ENCODE measurements around the gene LRRN2.

Gene LRRN2

DNA sequence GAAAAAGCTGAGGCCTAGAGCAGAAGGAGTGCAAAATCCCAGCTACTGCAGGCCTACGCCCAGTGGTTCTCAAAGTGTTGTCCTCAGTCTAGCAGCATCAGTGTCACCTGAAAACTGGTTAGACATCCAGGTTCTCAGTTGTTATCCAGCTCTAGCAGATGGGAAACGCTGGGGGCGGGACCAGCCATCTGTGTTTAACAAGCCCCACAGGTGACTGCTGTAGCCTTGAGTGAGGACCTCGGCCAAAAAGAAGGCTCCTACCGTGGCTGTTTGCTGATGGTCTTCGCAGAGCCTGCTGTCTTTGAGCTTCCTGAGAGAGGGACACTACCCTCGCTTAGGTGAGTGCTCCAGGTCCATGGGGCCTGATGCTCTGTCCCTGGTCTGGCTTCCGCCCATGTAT, 69.7 kb downstream of the LRRN2 start:
- TF ChIP-seq L3MBTL2 (conservative IDR thresholded peaks at IDR 0.05) (no peak), SP1 (IDR thresholded peaks at IDR 0.05) (no peak), NFRKB (IDR thresholded peaks at IDR 0.05) (no peak), FOXM1 (IDR thresholded peaks at IDR 0.05; ENCODE audit: borderline replicate concordance) (no peak)
- POLR2A ChIA-PET, result no interaction called here
- CTCF ChIA-PET, result no interaction called here
- DNase-seq (ENCODE audit: extremely low spot score), result no peak

GRCh38 chr1:204613636-204614035, 71.9 kb downstream of the LRRN2 start:
- DNase-seq (ENCODE audit: extremely low spot score), result no peak
- TF ChIP-seq ARNT (IDR thresholded peaks at IDR 0.05) (no peak), HDGF (IDR thresholded peaks at IDR 0.05; ENCODE audit: borderline replicate concordance) (no peak), LEF1 (IDR thresholded peaks at IDR 0.05; ENCODE audit: borderline replicate concordance) (no peak), ELF4 (IDR thresholded peaks at IDR 0.05) (no peak), FOXM1 (IDR thresholded peaks at IDR 0.05; ENCODE audit: borderline replicate concordance) (no peak), L3MBTL2 (conservative IDR thresholded peaks at IDR 0.05) (no peak), NFRKB (IDR thresholded peaks at IDR 0.05) (no peak)
- POLR2A ChIA-PET, result no interaction called here
- CTCF ChIA-PET, result interaction anchor here (0.6 to 1.8 kb wide), 3 partner anchors 10 to 194 kb away, joined by 3 to 7 read pairs (median 3); no protein-coding TSS in a partner anchor

DNA sequence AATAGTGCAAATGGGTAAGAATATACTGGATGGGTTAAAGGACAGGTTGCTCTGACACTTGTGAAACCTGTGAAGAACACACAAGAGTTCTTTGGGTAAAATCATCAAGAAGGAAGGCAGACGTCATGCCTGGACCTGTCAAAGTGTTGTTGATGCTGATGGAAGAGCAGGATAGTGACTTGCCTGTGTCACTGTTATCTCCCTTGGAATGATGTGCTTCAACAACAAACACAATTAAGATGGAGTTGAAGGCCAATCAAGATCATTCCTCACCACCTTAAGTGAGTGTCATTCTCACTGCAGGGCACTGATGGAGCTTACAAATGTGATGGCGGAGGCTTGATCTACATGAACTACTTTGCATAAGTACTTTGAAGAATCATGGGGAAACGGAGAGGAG, 73.2 kb downstream of the LRRN2 start:
- POLR2A ChIA-PET, result no interaction called here
- CTCF ChIA-PET, result no interaction called here

DNA sequence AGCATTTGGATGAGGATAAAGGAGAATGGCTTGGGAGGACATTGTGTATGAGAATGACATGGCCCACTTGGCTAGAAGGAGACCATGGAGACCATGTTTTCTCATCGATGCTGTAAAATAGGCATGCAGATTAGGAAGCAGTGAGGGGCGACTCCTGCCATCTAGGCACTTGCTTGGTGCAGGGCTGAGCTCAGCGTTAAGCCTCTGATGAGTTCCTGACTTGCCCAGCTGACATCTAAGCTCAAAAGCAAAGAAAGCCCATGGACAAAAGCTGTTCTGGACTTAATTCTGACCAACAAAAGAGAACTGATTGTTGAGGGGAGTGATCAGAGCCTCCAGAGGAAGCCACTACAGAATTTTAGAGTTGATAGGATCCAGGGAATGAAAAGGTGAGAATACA, 74.5 kb downstream of the LRRN2 start:
- no peak for DNase-seq (ENCODE audit: extremely low spot score)
- ChIA-PET POLR2A (no interaction called here), CTCF (interaction anchor here (0.7 kb wide), 1 partner anchor 46 kb away, joined by 3 read pairs; no protein-coding TSS in a partner anchor)
- TF ChIP-seq L3MBTL2 (conservative IDR thresholded peaks at IDR 0.05), result no peak
- no peak for TF ChIP-seq FOXM1 (IDR thresholded peaks at IDR 0.05; ENCODE audit: borderline replicate concordance)
- TF ChIP-seq ELF4 (IDR thresholded peaks at IDR 0.05), result no peak

More for the DNA sequence above, 73.2 kb downstream of the LRRN2 start:
- no peak for DNase-seq (ENCODE audit: extremely low spot score)
- TF ChIP-seq BHLHE40 (IDR thresholded peaks at IDR 0.05; ENCODE audit: borderline replicate concordance) (no peak), FOXA1 (IDR thresholded peaks at IDR 0.05) (no peak), ELF4 (IDR thresholded peaks at IDR 0.05) (no peak), TARDBP (IDR thresholded peaks at IDR 0.05) (no peak)

DNA sequence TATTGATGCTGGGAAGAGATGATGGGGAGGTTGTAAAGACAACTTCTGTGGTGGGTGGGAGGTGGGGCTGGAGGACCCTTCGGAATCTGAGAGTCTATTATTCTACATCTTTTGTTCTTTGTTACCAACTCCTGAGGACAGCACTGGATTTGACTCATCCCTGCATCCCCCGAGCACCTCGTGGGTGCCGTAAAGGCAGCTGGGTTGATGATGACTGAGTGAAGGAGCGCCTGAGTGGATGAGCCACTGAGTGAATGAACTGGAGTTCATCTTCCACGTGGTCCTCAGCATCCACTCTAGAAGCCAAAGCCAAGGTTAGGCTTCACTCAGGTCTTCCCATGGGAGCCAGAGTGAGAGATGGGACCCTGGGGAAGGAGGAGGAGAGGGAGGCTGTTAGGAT, 77.6 kb downstream of the LRRN2 start:
- ChIA-PET CTCF (no interaction called here), POLR2A (no interaction called here)

DNA sequence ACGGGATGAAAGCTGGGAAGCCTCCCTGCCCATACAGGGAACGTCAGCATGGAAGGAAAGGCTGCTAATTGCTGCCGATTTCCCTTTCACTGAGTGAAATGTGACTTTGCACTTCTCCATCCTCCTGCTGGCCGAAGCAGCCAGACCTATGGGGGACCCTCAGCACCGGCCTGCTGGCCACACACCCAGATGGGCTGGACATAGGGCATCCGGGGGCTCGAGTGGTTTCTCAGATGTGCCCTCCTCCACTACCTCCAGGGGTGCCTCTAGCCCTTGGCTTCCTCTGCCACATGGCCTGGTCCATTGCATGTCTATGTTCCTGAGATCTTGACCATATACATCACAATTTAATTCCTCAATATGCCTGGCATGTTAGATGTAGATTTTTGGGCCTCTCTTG, 79.7 kb downstream of the LRRN2 start:
- POLR2A ChIA-PET, result no interaction called here
- TF ChIP-seq ARNT (IDR thresholded peaks at IDR 0.05) (no peak), FOXK2 (IDR thresholded peaks at IDR 0.05) (no peak), SUZ12 (IDR thresholded peaks at IDR 0.05) (no peak), LEF1 (IDR thresholded peaks at IDR 0.05; ENCODE audit: borderline replicate concordance) (no peak), TARDBP (IDR thresholded peaks at IDR 0.05) (no peak), NFRKB (IDR thresholded peaks at IDR 0.05) (no peak), L3MBTL2 (conservative IDR thresholded peaks at IDR 0.05) (no peak), FOXA1 (IDR thresholded peaks at IDR 0.05) (no peak), HDGF (IDR thresholded peaks at IDR 0.05; ENCODE audit: borderline replicate concordance) (no peak), ZNF384 (IDR thresholded peaks at IDR 0.05) (no peak), BHLHE40 (IDR thresholded peaks at IDR 0.05; ENCODE audit: borderline replicate concordance) (no peak), ELF4 (IDR thresholded peaks at IDR 0.05) (no peak), FOXM1 (IDR thresholded peaks at IDR 0.05; ENCODE audit: borderline replicate concordance) (no peak)
- TF ChIP-seq, protein P1, sequence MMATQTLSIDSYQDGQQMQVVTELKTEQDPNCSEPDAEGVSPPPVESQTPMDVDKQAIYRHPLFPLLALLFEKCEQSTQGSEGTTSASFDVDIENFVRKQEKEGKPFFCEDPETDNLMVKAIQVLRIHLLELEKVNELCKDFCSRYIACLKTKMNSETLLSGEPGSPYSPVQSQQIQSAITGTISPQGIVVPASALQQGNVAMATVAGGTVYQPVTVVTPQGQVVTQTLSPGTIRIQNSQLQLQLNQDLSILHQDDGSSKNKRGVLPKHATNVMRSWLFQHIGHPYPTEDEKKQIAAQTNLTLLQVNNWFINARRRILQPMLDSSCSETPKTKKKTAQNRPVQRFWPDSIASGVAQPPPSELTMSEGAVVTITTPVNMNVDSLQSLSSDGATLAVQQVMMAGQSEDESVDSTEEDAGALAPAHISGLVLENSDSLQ (IDR thresholded peaks at IDR 0.05), result no peak
- CTCF ChIA-PET, result no interaction called here
- DNase-seq (ENCODE audit: extremely low spot score), result no peak

More for the DNA sequence above, 77.6 kb downstream of the LRRN2 start:
- no peak for DNase-seq (ENCODE audit: extremely low spot score)
- TF ChIP-seq FOXM1 (IDR thresholded peaks at IDR 0.05; ENCODE audit: borderline replicate concordance) (no peak), BHLHE40 (IDR thresholded peaks at IDR 0.05; ENCODE audit: borderline replicate concordance) (no peak), SUZ12 (IDR thresholded peaks at IDR 0.05) (no peak), CTBP1 (IDR thresholded peaks at IDR 0.05; ENCODE audit: borderline replicate concordance) (no peak), FOXK2 (IDR thresholded peaks at IDR 0.05) (no peak), ARNT (IDR thresholded peaks at IDR 0.05) (no peak), ELF4 (IDR thresholded peaks at IDR 0.05) (no peak), FOXA1 (IDR thresholded peaks at IDR 0.05) (no peak), L3MBTL2 (conservative IDR thresholded peaks at IDR 0.05) (no peak), SP1 (IDR thresholded peaks at IDR 0.05) (no peak), ZNF384 (IDR thresholded peaks at IDR 0.05) (no peak), NFRKB (IDR thresholded peaks at IDR 0.05) (no peak), HDGF (IDR thresholded peaks at IDR 0.05; ENCODE audit: borderline replicate concordance) (no peak), TARDBP (IDR thresholded peaks at IDR 0.05) (no peak), LEF1 (IDR thresholded peaks at IDR 0.05; ENCODE audit: borderline replicate concordance) (no peak)
- TF ChIP-seq, protein P1 (IDR thresholded peaks at IDR 0.05), result no peak

DNA sequence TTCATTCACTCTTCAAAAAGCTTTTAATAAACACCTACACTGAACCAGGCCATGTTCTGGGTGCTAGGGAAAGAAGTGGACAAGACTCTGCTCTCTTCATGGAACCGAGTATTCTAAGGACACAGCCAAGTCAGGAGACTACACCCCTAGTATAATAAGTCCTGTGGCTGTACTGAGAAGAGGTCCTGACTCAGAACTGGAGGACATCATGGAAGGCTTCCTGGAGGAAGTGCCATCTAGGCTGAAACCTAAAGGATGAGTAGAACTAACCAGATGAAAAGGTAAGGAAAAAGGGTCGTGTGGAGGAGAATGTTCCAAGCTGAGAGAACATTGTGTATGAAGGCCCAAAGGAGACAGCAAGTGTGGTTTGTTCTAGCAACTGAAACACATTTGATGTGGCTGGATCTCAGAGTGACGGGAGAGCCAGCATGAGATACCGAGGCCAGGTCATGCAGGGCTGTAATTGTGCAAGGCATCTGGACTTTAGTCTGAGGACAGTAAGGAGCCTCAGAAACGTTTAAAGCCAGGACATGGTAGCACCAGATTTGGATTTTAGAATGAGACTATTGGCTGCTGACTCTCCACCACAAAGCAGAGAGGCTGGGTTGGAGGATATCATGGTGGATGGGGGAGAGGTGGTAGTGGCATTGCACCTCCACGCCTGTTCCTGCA, 82.5 kb downstream of the LRRN2 start:
- ChIA-PET CTCF (no interaction called here), POLR2A (no interaction called here)
- no peak for DNase-seq (ENCODE audit: extremely low spot score)
- TF ChIP-seq SUZ12 (IDR thresholded peaks at IDR 0.05) (no peak), TARDBP (IDR thresholded peaks at IDR 0.05) (no peak), FOXK2 (IDR thresholded peaks at IDR 0.05) (no peak), FOXA1 (IDR thresholded peaks at IDR 0.05) (no peak), L3MBTL2 (conservative IDR thresholded peaks at IDR 0.05) (no peak), ARNT (IDR thresholded peaks at IDR 0.05) (no peak), ZNF384 (IDR thresholded peaks at IDR 0.05) (no peak), LEF1 (IDR thresholded peaks at IDR 0.05; ENCODE audit: borderline replicate concordance) (no peak)
